Fibroblast of upper back skin (primary cell): ENCODE measurements around the gene ULK4.

Experiments used
- DNase-seq: peaks from one replicate; pipeline ENCODE4 v3.0.0-alpha.2; 2013

Gene ULK4

DNA sequence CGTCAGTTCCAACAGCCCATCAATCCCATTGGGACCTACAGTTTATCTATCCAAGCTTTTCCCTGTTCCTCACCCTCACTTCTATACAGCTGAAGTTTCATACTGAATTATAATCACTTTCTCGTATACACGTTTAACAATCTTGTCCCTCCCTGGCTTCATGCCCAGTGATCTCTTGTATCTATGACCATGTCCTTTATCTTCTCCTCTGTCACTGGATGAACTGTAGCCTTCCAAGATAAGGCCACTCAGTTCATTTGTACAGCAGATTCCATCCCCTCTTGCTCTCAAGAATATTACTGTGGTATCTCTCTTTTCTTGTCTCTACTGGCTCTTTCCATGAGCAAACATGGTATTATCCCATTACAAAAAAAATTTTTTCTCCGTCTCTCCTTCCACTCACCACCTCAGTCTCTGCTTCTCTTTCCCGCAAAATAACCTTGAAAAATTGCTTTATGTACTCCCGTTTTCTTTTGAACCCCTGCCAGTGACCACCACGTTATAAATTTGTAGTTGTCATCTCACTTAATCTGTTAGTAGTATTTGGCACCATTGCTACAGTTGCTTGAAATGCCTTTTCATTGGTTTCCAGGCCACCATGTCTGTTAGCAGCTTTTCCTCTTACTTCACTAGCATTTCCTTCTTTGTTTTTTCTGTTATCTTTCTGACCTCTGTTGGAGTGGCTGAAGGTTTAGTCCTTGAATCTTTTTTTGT is 753.2 kb downstream of the ULK4 start:
- DNase-seq = peak; percentile 78

DNA sequence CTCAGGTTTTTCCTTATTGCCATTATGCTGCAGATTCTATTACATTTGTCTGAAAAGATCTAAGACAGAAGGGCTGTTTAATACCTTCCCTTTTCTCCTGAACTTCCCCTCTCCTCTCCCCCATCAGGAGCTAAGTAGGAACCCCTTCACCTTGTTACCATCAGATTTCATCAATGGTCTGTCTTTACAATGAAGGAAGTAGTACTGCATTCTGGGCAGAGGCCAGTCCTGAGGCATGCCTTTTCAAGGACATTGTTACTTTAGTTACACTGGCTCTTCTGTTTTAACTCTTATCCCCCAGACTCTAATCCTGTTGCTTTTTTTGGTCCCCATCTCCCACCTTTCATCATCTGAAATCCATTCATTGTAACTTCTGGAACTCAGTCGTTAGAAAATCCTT is 754.5 kb downstream of the ULK4 start:
- no peak for DNase-seq

DNA sequence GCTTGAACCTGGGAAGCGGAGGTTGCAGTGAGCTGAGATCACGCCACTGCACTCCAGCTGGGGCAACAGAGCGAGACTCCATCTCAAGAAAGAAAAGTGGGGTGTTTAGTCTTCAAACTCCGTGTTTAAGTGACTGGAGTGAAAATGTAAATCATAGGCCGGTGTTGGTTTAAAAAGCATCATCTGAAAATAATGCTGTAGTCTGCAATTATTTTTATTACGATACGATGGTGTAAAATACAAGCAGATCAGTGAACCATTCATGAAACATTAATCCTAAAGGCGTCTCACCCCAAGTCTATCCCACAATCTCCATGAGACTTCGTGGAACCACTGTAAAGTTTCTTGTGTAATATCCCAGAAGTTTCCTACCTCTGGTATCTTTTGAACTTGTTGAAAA is 756.3 kb downstream of the ULK4 start:
- no peak for DNase-seq

DNA sequence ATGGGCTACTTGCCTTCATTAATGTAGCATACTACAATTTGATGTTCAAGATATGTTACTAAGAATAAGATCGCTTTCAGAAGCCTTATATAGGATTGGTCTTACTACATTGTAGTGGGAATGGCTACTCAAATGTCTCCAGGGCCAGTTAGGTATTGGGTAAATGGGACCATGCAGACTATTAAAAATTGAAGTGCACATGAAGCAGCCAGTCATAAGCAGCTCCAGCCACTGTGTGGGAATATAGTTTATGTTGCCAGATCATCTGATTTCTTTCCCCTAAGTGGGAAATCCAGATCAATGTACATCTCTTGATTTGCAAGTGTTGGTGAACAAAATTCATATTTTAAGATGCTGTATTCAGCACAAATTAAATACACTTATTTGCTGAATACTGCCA is 757.5 kb downstream of the ULK4 start:
- DNase-seq = no peak

DNA sequence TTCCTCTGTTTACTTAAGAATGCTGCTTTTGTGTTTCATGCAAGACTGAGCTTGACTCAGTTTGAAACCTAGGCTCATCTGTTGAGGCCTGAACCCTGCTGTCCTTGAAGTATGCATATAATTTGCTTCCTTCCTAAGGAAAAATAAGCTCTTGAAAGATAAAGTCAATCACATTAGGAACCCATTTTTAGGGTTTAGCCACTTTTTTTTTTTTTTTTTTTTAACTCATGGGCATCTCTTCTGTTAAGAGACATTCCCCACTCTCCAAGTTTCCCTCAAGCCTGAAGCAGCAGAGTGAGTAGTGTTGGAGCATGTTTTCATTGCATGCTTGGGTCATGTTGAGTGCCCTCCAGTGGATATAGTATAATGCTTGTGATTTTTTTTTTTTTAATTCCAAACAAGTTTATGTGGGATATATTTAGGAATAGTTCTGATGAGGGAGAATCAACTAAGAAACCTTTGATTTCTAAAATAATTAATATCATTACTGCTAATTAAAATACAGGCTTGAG is 759.0 kb downstream of the ULK4 start:
- DNase-seq = peak; percentile 72

DNA sequence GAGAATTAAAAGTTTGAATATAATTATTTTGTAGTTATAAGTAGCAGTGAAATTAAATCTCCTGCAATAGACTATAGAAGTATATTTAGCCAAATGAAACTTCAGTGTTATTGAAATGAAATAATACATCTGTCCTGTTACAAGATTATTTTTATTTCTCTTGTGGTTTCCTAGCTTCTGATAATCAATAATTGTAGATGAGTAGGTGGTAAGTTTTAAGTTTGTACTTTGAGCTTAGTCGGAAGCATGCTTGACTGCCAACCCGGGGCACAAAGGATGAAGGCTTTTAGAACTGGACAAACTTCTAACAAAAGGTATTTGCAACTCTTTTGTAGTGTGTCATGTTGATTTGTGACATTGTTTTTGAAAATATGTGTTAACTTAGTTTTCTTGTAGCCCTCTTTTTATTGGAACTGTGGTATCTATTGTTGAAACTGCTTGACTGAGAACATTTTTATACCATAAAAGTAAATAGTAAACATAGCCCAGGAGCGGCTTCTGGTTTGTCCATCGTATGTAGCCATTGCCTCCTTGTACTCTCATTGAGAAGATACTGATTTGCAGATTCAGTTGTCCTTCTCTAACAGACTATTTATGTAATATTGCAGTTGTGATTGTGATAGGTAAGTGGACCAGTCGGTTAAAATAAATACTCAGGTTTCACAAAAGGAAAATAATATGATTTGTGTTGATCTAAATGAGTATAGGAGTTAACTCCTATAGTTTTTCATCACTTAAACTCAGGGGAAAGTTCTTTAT is 759.6 kb downstream of the ULK4 start:
- no peak for DNase-seq

DNA sequence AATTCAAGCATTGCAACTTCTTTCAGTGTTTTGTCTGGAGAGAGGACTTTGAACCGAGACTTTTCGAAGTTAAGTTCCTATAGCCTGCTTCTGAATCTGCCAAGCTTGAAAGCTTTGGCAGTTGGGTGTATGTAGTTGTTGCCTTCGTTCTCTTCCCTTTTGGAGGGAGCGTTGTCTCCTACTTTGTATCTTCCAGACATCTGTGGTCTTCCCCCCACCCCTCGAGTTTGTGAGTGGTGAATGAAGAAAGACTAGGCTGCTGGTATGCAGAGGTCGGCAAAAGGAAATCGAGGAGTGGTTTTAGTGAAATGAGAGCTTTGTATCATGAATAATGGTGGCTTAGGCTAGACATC is 761.3 kb downstream of the ULK4 start:
- DNase-seq = peak; percentile 79

DNA sequence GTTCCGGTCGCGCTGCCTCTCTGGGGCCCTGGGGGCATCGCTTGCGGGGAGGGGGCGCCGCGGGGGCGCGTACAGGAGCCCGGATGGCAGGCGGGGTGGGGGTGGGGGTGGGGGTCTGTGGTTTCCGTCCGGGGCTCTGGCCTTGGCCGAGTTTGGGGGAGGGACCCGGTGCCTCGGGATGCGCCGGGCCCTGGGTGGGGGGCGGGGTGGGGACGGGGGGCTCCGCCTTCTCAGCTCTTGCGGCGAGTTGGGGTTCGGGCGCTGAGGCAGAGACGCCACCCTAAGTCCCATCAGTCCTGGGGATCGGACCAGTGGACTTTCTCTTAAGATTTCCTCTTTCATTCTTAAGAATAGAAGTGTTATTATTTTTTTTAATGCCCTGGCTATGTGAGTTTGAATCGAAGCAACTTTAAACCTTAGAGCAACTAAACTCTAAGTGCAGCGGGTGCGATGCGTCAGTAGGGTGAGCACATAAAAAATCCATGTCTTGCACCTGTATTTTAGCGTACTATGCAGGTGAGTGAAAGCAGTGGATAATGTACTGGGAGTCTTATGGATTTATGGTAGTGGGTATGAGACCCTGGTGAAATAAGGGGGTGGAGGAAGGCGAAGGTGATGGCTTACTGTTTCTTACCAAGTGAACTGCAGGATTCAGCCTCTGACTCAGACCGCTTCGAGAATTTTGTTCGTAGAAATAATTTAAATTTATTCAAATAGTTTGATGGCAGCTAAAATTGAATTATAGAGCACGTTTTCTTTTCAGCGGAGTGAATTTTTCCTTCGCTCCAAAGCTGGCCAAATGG is 761.8 kb downstream of the ULK4 start:
- peak; percentile 34 for DNase-seq

DNA sequence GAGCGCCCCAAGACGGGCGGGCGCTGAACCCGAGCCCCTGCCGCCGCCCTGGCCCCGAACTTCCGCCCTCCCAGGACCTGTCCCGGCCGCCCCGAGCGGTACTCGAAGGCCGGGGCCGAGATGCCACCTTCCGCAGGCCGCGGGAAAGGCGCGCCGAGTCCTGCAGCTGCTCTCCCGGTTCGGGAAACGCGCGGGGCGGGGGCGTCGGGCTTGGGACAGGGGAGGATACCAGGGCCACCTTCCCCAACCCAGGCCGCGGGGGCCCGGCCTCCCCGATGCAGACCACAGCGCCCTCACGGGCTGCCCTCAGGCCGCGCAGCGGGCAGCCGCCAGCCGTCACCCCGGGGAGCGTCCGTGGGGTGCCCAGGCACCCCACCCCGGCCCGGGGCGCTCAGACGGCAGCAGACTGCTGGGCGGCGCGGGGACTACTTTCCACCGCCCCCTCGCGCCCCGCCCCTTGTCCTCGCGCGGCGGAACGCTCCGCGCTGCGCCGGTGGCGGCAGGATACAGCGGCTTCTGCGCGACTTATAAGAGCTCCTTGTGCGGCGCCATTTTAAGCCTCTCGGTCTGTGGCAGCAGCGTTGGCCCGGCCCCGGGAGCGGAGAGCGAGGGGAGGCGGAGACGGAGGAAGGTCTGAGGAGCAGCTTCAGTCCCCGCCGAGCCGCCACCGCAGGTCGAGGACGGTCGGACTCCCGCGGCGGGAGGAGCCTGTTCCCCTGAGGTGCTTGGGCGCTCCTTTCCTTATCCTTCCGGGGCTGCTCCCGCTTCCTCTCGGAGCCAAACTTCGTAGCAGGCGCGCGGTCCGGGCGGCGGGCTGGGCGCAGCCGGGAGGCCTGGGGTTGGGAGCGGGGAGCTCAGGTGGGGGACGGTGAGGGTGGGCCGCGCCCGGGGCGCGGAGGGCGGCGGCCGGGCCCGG is 762.7 kb downstream of the ULK4 start, which contains the start of gene CTNNB1:
CTNNB1 (plus strand) TSS at position 556 of the 916 bp plus-strand sequence. CDS start 24,564 bp downstream, outside the sequence.
- DNase-seq = peak; percentile 93

DNA sequence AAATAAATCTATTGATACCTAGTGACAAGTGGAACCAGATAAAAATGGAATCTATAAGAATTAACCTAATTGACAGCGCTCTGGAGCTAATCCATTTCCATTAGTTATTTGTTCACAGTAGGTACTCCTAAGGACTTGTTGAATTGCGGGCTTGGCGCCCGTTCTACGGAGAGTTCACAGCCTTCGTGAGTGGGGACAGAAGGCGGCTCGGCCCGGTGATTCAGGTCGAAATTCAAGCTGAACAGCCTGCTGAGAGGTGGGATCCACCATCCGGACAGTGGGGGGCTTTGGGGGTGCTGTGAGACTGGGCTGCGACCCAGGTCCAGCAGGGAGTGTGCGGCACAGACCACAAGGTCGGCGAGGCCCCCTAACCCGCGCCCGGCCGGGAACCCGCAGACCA is 763.4 kb downstream of the ULK4 start:
- no peak for DNase-seq

DNA sequence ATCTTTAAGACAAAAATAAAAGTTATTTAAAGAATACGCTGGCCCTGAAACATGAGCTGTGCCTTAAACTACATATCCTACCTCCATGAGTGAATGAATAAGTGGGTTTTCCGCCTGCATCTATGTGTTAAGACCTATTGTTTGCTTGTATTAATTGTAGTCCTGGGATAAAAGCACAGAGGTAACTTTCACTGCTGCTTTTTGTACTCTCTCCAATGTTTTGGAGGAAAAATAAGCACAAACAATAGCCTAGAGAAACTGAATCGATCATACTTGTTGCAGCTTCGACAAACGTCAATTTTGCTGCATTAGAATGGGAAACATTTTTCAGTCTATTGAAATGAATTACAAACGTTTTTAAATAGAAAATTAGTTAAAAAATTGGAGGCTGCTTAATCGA is 763.9 kb downstream of the ULK4 start:
- DNase-seq = no peak
